HG02973 (cell line): ENCODE results near the gene RASA3.
"Not testable (repeated sequence)": the region's sequence is repeated elsewhere in the genome, so short reads cannot be mapped to it uniquely, and the experiment has no call there.

Experiments used
- ATAC-seq: cut with Tn5 transposase; IDR thresholded peaks from one replicate; pipeline ENCODE4 v1.9.1; 2021; ENCODE audit warnings: moderate library complexity; ENCODE audit not compliant: unreplicated experiment

Gene RASA3

GRCh38 chr13:114087430-114087829, 45.0 kb downstream of the RASA3 start:
- no peak for ATAC-seq

- no peak for ATAC-seq
Observed at GRCh38 chr13:114082849-114083645, 49.4 kb downstream of the RASA3 start.

- ATAC-seq = no peak
Observed at GRCh38 chr13:114081761-114082681, 50.4 kb downstream of the RASA3 start.

GRCh38 chr13:114080739-114081561, 51.5 kb downstream of the RASA3 start:
- no peak for ATAC-seq

GRCh38 chr13:114079601-114080536, 52.6 kb downstream of the RASA3 start:
- ATAC-seq = no peak

GRCh38 chr13:114078461-114079451, 53.7 kb downstream of the RASA3 start:
- no peak for ATAC-seq

- ATAC-seq = no peak
Observed at GRCh38 chr13:114077933-114078325, 54.5 kb downstream of the RASA3 start.

- ATAC-seq = no peak
Observed at GRCh38 chr13:114077099-114077932, 55.1 kb downstream of the RASA3 start.

- ATAC-seq = no peak
Observed at GRCh38 chr13:114076329-114077090, 55.9 kb downstream of the RASA3 start.

GRCh38 chr13:114075811-114076210, 56.6 kb downstream of the RASA3 start:
- ATAC-seq = not testable (repeated sequence)

GRCh38 chr13:114074671-114075315, 57.6 kb downstream of the RASA3 start:
- ATAC-seq = no peak

GRCh38 chr13:114073881-114074612, 58.4 kb downstream of the RASA3 start:
- no peak for ATAC-seq

- ATAC-seq = no peak
Observed at GRCh38 chr13:114072421-114072820, 60.0 kb downstream of the RASA3 start.

- no peak for ATAC-seq
Observed at GRCh38 chr13:114071991-114072390, 60.4 kb downstream of the RASA3 start.

GRCh38 chr13:114071410-114071809, 61.0 kb downstream of the RASA3 start:
- ATAC-seq = no peak
